Upper lobe of right lung (tissue), 1 donor: ENCODE data around the gene KLHL1. TPM values are rescaled to one million over a fixed set of nuclear protein-coding genes. Genes with fewer than 3 reads are reported as not detected.

Source experiments
- ATAC-seq: fragments of 200-7000 bp; cut with Tn5 transposase; one replicate; pipeline ENCODE4 v1.9.1; 2020; ENCODE audit warnings: mild to moderate bottlenecking, moderate library complexity
- DNase-seq: peaks from one replicate; pipeline ENCODE4 v3.0.0-alpha.2; 2020
- H3K27ac ChIP-seq: fragments of 200-600 bp; one replicate; pipeline ENCODE4 v1.8.0; 2022
- H3K27me3 ChIP-seq: fragments of 200-600 bp; one replicate; pipeline ENCODE4 v1.8.0; 2022; ENCODE audit warnings: mild to moderate bottlenecking
- H3K36me3 ChIP-seq: fragments of 200-600 bp; one replicate; pipeline ENCODE4 v1.8.0; 2022
- H3K4me1 ChIP-seq: fragments of 200-600 bp; one replicate; pipeline ENCODE4 v1.8.0; 2022
- H3K4me3 ChIP-seq: fragments of 200-600 bp; one replicate; pipeline ENCODE4 v1.8.0; 2022; ENCODE audit warnings: mild to moderate bottlenecking
- H3K9me3 ChIP-seq: fragments of 200-600 bp; one replicate; pipeline ENCODE4 v1.8.0; 2022
- CTCF ChIP-seq: fragments of 200-600 bp; IDR thresholded peaks from one replicate; pipeline ENCODE4 v1.8.0; 2022; ENCODE audit warnings: antibody characterized with exemption
- intact Hi-C: fragments of 100-400 bp; cut with DNase I; formaldehyde crosslinking; loops from one replicate; pipeline ENCODE4 v1.11.0; 2022
- total RNA-seq: library from RNA; stranded (reverse); fragmentation: NEBNext Ultra II Directional; extraction: Animal tissue kit (Norgen Biotek cat#: 25700); gene quantifications from one replicate; pipeline ENCODE4 v1.2.1, GENCODE V29; 2021
- donor health status: DM: no; HTN: yes; CAD: no; lungs with severe emphysema.

KLHL1 gene
- total RNA-seq, 1 donor from 2014 or later = not detected

- DNase-seq (no peak), ATAC-seq (no peak)
- Histone ChIP-seq H3K36me3 (no peaks in the 10 kb centered on the region), H3K27ac (no peak overlapping the region), H3K4me1 (no peaks in the 10 kb centered on the region), H3K9me3 (no peaks in the 10 kb centered on the region), H3K4me3 (no peak overlapping the region), H3K27me3 (no peaks in the 10 kb centered on the region)
- no peak for TF ChIP-seq CTCF
- intact Hi-C loops = no loop called here
Observed at GRCh38 chr13:69820180-69820579, 288.1 kb downstream of the KLHL1 start.

DNA sequence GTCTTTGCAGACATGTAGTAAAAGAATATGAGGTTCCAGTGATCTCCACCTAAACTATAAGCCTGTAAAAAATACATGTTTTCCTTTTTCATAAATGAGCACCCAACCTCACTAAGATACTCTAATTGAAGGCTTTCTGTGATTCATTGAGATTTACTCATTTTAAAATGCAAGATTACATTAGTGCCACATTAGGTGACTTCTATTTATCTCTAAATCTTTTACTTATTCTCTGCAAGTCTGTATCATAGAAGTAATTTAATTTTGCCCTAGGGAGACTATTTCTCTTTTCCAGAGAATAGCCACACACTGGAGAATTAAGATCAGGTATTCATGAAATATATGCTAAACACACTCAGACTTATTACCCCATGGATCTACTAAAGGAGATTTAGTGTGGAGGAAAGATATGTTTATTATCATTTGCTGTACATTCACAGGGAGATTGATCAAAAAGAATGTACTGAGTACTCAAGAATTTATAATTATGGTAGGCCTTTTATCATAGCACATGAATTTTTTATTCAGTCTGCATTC is 290.9 kb downstream of the KLHL1 start:
- DNase-seq (no peak), ATAC-seq (no peak)
- no peak for TF ChIP-seq CTCF
- H3K4me3 ChIP-seq = no peak overlapping the region
- H3K4me1 ChIP-seq = no peaks in the 10 kb centered on the region
- no peaks in the 10 kb centered on the region for H3K9me3 ChIP-seq
- intact Hi-C loops = no loop called here
- H3K36me3 ChIP-seq = no peaks in the 10 kb centered on the region
- H3K27ac ChIP-seq = no peak overlapping the region
- H3K27me3 ChIP-seq = no peaks in the 10 kb centered on the region

DNA sequence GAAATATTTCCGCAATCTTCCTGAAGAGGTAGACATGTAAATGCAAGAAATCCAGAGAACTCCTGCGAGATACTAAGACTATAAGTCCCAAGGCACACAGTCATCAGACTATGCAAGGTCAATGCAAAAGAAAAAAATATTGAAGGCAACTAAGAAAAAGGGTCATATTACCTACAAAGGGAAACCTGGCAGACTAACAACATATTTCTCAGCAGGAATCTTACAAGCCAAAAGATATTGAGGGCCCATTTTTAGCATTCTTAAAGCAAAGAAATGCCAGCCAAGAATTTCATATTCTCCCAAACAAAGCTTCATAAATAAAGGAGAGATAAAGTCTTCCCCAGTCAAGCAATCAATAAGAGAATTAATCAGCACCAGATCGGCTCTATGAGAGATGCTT is 299.1 kb downstream of the KLHL1 start:
- DNase-seq (no peak), ATAC-seq (no peak)
- TF ChIP-seq CTCF = no peak
- Histone ChIP-seq H3K36me3 (no peaks in the 10 kb centered on the region), H3K27me3 (no peaks in the 10 kb centered on the region), H3K9me3 (no peaks in the 10 kb centered on the region), H3K4me3 (no peak overlapping the region), H3K4me1 (no peaks in the 10 kb centered on the region), H3K27ac (no peak overlapping the region)
- intact Hi-C loops = no loop called here

DNA sequence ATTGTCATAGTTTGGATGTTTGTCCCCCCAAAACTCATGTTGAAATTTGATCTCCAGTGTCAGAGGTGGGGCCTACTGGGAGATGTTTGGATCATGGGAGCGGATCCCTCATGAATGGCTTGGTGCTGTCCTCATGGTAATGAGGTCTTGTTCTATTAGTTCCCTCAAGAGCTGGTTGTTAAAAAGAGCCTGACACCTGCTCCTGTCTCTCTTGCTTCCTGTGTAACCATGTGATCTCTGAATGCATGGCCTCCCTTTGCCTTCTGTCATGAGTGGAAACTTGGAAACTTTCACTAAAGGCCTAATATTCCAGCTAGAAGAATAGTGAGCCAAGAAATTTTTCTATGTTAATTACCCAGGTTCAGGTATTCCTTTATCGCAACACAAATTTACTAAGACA is 312.0 kb downstream of the KLHL1 start:
- H3K4me3 ChIP-seq = no peak overlapping the region
- no peak for TF ChIP-seq CTCF
- DNase-seq = no peak
- no peaks in the 10 kb centered on the region for H3K36me3 ChIP-seq
- H3K27ac ChIP-seq = no peak overlapping the region
- H3K4me1 ChIP-seq = no peaks in the 10 kb centered on the region
- no peak for ATAC-seq
- intact Hi-C loops = no loop called here
- peaks cover under 1% of the 10 kb centered on the region for H3K9me3 ChIP-seq
- H3K27me3 ChIP-seq = no peaks in the 10 kb centered on the region

GRCh38 chr13:69793783-69794453 is 314.3 kb downstream of the KLHL1 start:
- no peaks in the 10 kb centered on the region for H3K27me3 ChIP-seq
- ATAC-seq = no peak
- DNase-seq = no peak
- peaks cover 3% of the 10 kb centered on the region for H3K9me3 ChIP-seq
- intact Hi-C loops = no loop called here
- no peaks in the 10 kb centered on the region for H3K36me3 ChIP-seq
- no peak overlapping the region for H3K4me3 ChIP-seq
- TF ChIP-seq CTCF = no peak
- H3K4me1 ChIP-seq = no peaks in the 10 kb centered on the region
- no peak overlapping the region for H3K27ac ChIP-seq
